ENCODE data around the gene APPL2.

APPL2 gene

GRCh38 chr12:105200385-105200784 is 35.6 kb downstream of the APPL2 start:
- no peak overlapping the region for H2BK120ac ChIP-seq (ENCODE audit: low read depth, low read length)
- H3K4ac ChIP-seq (ENCODE audit: low read length), result no peak overlapping the region
- no peak overlapping the region for H3K4me3 ChIP-seq (ENCODE audit: low read length in 2 of 2)
- H3K9ac ChIP-seq (ENCODE audit: low read depth, low read length, poor library complexity), result no peak overlapping the region
- H3K79me1 ChIP-seq (ENCODE audit: low read depth, low read length), result no peaks in the 10 kb centered on the region
- H3K36me3 ChIP-seq (replicated peaks in 1 of 2; ENCODE audit: control insufficient read depth in 2 of 2, insufficient read depth in 2 of 2, low read length in 2 of 2), result peaks cover 16 to 95% of the 10 kb centered on the region in 2 donors
- no peak overlapping the region for H3K23ac ChIP-seq (ENCODE audit: low read depth, low read length, poor library complexity)
- H3K14ac ChIP-seq (ENCODE audit: low read length), result no peak overlapping the region
- no peaks in the 10 kb centered on the region for H3K9me3 ChIP-seq (replicated peaks in 1 of 2; ENCODE audit: control insufficient read depth in 2 of 2, insufficient read depth in 1 of 2, low read depth in 1 of 2, low read length in 2 of 2)
- no peak overlapping the region for H2BK12ac ChIP-seq (ENCODE audit: low read length)
- DNase-seq (ENCODE audit: low spot score), result no peak
- no peak overlapping the region for H2AFZ ChIP-seq (ENCODE audit: low read length)
- no peak overlapping the region for H2AK5ac ChIP-seq (ENCODE audit: low read depth, low read length)
- no peak overlapping the region for H3K18ac ChIP-seq (ENCODE audit: low read length)
- H2BK15ac ChIP-seq (ENCODE audit: low read length), result no peak overlapping the region
- H3K27me3 ChIP-seq (ENCODE audit: control insufficient read depth in 3 of 3, insufficient read depth in 3 of 3, low read depth in 1 of 3, low read length in 3 of 3), result no peaks in the 10 kb centered on the region
- no CpG with 5 or more reads among the region's 4 CpGs for WGBS, 2 donors (ENCODE audit: extremely low coverage in 2 of 2, insufficient read length in 2 of 2, insufficient replicate concordance in 1 of 2)
- H3K4me2 ChIP-seq (ENCODE audit: insufficient read depth, low read length, poor library complexity, severe bottlenecking), result no peak overlapping the region
- no peak overlapping the region for H4K8ac ChIP-seq (ENCODE audit: low read depth, low read length)
- H2BK5ac ChIP-seq (ENCODE audit: low read length), result no peak overlapping the region
- no peak overlapping the region for H3K27ac ChIP-seq (replicated peaks; ENCODE audit: low read length)
- H4K91ac ChIP-seq (ENCODE audit: low read depth, low read length, poor library complexity), result no peak overlapping the region
- H3K4me1 ChIP-seq (ENCODE audit: control insufficient read depth in 2 of 2, insufficient read depth in 1 of 2, low read depth in 1 of 2, low read length in 2 of 2), result peaks cover 0 to 2% of the 10 kb centered on the region in 2 donors

GRCh38 chr12:105198961-105199360 is 37.0 kb downstream of the APPL2 start:
- Histone ChIP-seq H3K9me3 (replicated peaks in 1 of 2; ENCODE audit: control insufficient read depth in 2 of 2, insufficient read depth in 1 of 2, low read depth in 1 of 2, low read length in 2 of 2) (no peaks in the 10 kb centered on the region), H2BK15ac (ENCODE audit: low read length) (no peak overlapping the region), H2AK5ac (ENCODE audit: low read depth, low read length) (no peak overlapping the region), H3K9ac (ENCODE audit: low read depth, low read length, poor library complexity) (no peak overlapping the region), H2BK120ac (ENCODE audit: low read depth, low read length) (no peak overlapping the region), H3K4me2 (ENCODE audit: insufficient read depth, low read length, poor library complexity, severe bottlenecking) (no peak overlapping the region), H2BK12ac (ENCODE audit: low read length) (no peak overlapping the region), H3K79me1 (ENCODE audit: low read depth, low read length) (no peaks in the 10 kb centered on the region), H2BK5ac (ENCODE audit: low read length) (no peak overlapping the region), H4K8ac (ENCODE audit: low read depth, low read length) (no peak overlapping the region), H3K4ac (ENCODE audit: low read length) (no peak overlapping the region), H3K36me3 (replicated peaks in 1 of 2; ENCODE audit: control insufficient read depth in 2 of 2, insufficient read depth in 2 of 2, low read length in 2 of 2) (peaks cover 9 to 94% of the 10 kb centered on the region in 2 donors), H3K14ac (ENCODE audit: low read length) (no peak overlapping the region), H3K27me3 (ENCODE audit: control insufficient read depth in 3 of 3, insufficient read depth in 3 of 3, low read depth in 1 of 3, low read length in 3 of 3) (no peaks in the 10 kb centered on the region), H3K27ac (replicated peaks; ENCODE audit: low read length) (no peak overlapping the region), H3K23ac (ENCODE audit: low read depth, low read length, poor library complexity) (no peak overlapping the region), H3K4me1 (ENCODE audit: control insufficient read depth in 2 of 2, insufficient read depth in 1 of 2, low read depth in 1 of 2, low read length in 2 of 2) (peaks cover 0 to 2% of the 10 kb centered on the region in 2 donors), H3K18ac (ENCODE audit: low read length) (no peak overlapping the region), H4K91ac (ENCODE audit: low read depth, low read length, poor library complexity) (no peak overlapping the region), H3K4me3 (ENCODE audit: low read length in 2 of 2) (no peak overlapping the region), H2AFZ (ENCODE audit: low read length) (no peak overlapping the region)
- no CpG with 5 or more reads among the region's 6 CpGs for WGBS, 2 donors (ENCODE audit: extremely low coverage in 2 of 2, insufficient read length in 2 of 2, insufficient replicate concordance in 1 of 2)
- no peak for DNase-seq (ENCODE audit: low spot score)

- H3K27me3 ChIP-seq (ENCODE audit: control insufficient read depth in 3 of 3, insufficient read depth in 3 of 3, low read depth in 1 of 3, low read length in 3 of 3), result no peaks in the 10 kb centered on the region
- H3K18ac ChIP-seq (ENCODE audit: low read length), result no peak overlapping the region
- no peak overlapping the region for H2BK15ac ChIP-seq (ENCODE audit: low read length)
- no peak overlapping the region for H2BK5ac ChIP-seq (ENCODE audit: low read length)
- no peak overlapping the region for H2AK5ac ChIP-seq (ENCODE audit: low read depth, low read length)
- H3K4ac ChIP-seq (ENCODE audit: low read length), result no peak overlapping the region
- no peaks in the 10 kb centered on the region for H3K9me3 ChIP-seq (replicated peaks in 1 of 2; ENCODE audit: control insufficient read depth in 2 of 2, insufficient read depth in 1 of 2, low read depth in 1 of 2, low read length in 2 of 2)
- H2BK12ac ChIP-seq (ENCODE audit: low read length), result no peak overlapping the region
- peaks cover 7 to 94% of the 10 kb centered on the region in 2 donors for H3K36me3 ChIP-seq (replicated peaks in 1 of 2; ENCODE audit: control insufficient read depth in 2 of 2, insufficient read depth in 2 of 2, low read length in 2 of 2)
- no peak overlapping the region for H2BK120ac ChIP-seq (ENCODE audit: low read depth, low read length)
- no peak for DNase-seq (ENCODE audit: low spot score)
- no peaks in the 10 kb centered on the region for H3K79me1 ChIP-seq (ENCODE audit: low read depth, low read length)
- no peaks in the 10 kb centered on the region for H3K4me1 ChIP-seq (ENCODE audit: control insufficient read depth in 2 of 2, insufficient read depth in 1 of 2, low read depth in 1 of 2, low read length in 2 of 2)
- no peak overlapping the region for H3K4me2 ChIP-seq (ENCODE audit: insufficient read depth, low read length, poor library complexity, severe bottlenecking)
- H4K91ac ChIP-seq (ENCODE audit: low read depth, low read length, poor library complexity), result no peak overlapping the region
- H4K8ac ChIP-seq (ENCODE audit: low read depth, low read length), result no peak overlapping the region
- H3K14ac ChIP-seq (ENCODE audit: low read length), result no peak overlapping the region
- no peak overlapping the region for H3K9ac ChIP-seq (ENCODE audit: low read depth, low read length, poor library complexity)
- no peak overlapping the region for H2AFZ ChIP-seq (ENCODE audit: low read length)
- H3K27ac ChIP-seq (replicated peaks; ENCODE audit: low read length), result no peak overlapping the region
- H3K23ac ChIP-seq (ENCODE audit: low read depth, low read length, poor library complexity), result no peak overlapping the region
- H3K4me3 ChIP-seq (ENCODE audit: low read length in 2 of 2), result no peak overlapping the region
- no CpG with 5 or more reads among the region's 6 CpGs for WGBS, 2 donors (ENCODE audit: extremely low coverage in 2 of 2, insufficient read length in 2 of 2, insufficient replicate concordance in 1 of 2)
Observed at GRCh38 chr12:105196090-105196489, 39.9 kb downstream of the APPL2 start.

DNA sequence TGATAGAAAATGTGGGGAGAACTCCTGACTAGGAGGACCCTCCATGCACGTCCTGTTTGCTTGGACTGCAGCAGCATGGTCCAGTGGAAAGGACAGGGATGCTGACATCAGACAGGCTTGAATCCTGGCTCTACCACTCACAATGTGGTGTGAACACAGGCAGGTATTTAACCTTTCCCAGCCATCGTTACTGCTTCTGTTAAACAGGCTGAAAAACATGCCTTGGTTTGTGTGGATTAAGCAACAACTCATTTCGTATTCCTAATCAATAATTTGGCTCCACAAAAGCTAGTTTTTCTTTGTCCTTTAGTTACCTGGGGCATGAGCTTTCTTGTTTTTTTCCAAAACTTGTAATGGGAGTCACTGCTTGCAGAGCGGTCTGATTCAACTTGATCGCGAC is 41.0 kb downstream of the APPL2 start:
- Histone ChIP-seq H3K4me1 (ENCODE audit: control insufficient read depth in 2 of 2, insufficient read depth in 1 of 2, low read depth in 1 of 2, low read length in 2 of 2) (no peaks in the 10 kb centered on the region), H3K23ac (ENCODE audit: low read depth, low read length, poor library complexity) (no peak overlapping the region), H2AK5ac (ENCODE audit: low read depth, low read length) (no peak overlapping the region), H2BK15ac (ENCODE audit: low read length) (no peak overlapping the region), H2AFZ (ENCODE audit: low read length) (no peak overlapping the region), H2BK5ac (ENCODE audit: low read length) (no peak overlapping the region), H2BK12ac (ENCODE audit: low read length) (no peak overlapping the region), H4K8ac (ENCODE audit: low read depth, low read length) (no peak overlapping the region), H3K18ac (ENCODE audit: low read length) (no peak overlapping the region), H3K4ac (ENCODE audit: low read length) (no peak overlapping the region), H3K36me3 (replicated peaks in 1 of 2; ENCODE audit: control insufficient read depth in 2 of 2, insufficient read depth in 2 of 2, low read length in 2 of 2) (peaks cover 7 to 95% of the 10 kb centered on the region in 2 donors), H3K79me1 (ENCODE audit: low read depth, low read length) (no peaks in the 10 kb centered on the region), H3K9me3 (replicated peaks in 1 of 2; ENCODE audit: control insufficient read depth in 2 of 2, insufficient read depth in 1 of 2, low read depth in 1 of 2, low read length in 2 of 2) (no peaks in the 10 kb centered on the region), H4K91ac (ENCODE audit: low read depth, low read length, poor library complexity) (no peak overlapping the region), H2BK120ac (ENCODE audit: low read depth, low read length) (no peak overlapping the region), H3K27me3 (ENCODE audit: control insufficient read depth in 3 of 3, insufficient read depth in 3 of 3, low read depth in 1 of 3, low read length in 3 of 3) (no peaks in the 10 kb centered on the region), H3K4me2 (ENCODE audit: insufficient read depth, low read length, poor library complexity, severe bottlenecking) (no peak overlapping the region), H3K9ac (ENCODE audit: low read depth, low read length, poor library complexity) (no peak overlapping the region), H3K27ac (replicated peaks; ENCODE audit: low read length) (no peak overlapping the region), H3K4me3 (ENCODE audit: low read length in 2 of 2) (no peak overlapping the region), H3K14ac (ENCODE audit: low read length) (no peak overlapping the region)
- no peak for DNase-seq (ENCODE audit: low spot score)
- WGBS, 2 donors (ENCODE audit: extremely low coverage in 2 of 2, insufficient read length in 2 of 2, insufficient replicate concordance in 1 of 2), result no CpG with 5 or more reads among the region's 6 CpGs

Data from neuronal stem cell (in vitro differentiated cells).